GM10847 (cell line): Measurements from ENCODE around the gene TM4SF1.

Experiments
- POLR2A ChIP-seq: IDR thresholded peaks from 2 replicates; pipeline ENCODE4 v1.6.1; 2011; ENCODE audit not compliant: insufficient read length; ENCODE audit errors: extremely low read depth

Gene TM4SF1

DNA sequence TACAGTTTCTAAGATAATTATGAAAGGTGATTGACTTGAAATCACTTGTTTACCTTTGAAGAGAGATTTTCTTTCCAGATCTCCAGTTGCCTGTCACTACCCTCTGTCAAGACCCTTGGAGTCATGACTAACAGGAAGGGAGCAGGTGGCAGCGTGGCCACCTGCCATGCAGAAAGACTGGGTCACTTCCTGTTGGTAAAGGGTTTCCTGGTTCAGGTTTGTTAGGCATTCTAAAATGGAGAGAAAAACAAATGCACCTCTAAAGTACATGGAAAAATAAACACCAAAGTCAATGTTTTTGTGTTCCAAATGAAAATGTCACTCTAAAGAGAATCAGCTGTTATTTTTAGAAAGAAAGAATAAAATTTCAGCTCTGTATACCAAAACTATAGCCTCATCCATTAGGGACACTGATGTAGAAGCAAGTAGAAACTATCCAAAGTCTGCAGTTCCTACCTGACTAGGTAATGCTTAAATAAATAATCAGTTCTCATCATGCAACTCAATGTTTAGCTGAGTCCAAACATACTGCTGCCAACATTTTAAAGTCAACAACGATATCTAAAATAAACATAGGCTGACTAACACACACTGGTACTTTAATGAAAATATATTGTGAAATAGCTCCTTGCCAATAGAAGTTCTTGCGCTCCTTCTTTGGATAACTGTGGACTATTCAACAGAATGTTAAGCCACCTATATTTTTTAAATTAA is 23.9 kb upstream of the TM4SF1 start:
- no peak for TF ChIP-seq POLR2A

- TF ChIP-seq POLR2A, result no peak
Observed at GRCh38 chr3:149400645-149401044, 23.2 kb upstream of the TM4SF1 start.

GRCh38 chr3:149398296-149398695 is 20.8 kb upstream of the TM4SF1 start:
- TF ChIP-seq POLR2A, result no peak

GRCh38 chr3:149397528-149397927 is 20.1 kb upstream of the TM4SF1 start:
- TF ChIP-seq POLR2A, result no peak

DNA sequence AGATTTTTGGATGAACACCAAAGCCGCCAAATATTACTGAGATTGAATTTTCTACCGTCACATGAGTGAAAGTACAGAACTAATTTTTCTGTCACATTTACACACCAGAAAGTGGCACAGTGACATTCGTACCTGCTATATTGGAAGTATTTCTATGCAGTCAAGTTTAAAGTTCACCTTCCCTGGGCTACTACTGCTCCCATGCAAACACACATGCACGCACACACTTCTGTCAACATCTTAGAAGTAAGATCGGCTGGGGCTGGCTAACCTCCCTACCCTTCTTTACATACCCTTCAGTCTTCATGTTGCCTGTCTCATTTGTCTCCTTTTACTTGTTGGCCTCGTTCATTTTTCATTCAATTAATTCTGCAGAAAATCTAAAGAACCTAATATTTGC is 19.0 kb upstream of the TM4SF1 start:
- TF ChIP-seq POLR2A, result no peak

DNA sequence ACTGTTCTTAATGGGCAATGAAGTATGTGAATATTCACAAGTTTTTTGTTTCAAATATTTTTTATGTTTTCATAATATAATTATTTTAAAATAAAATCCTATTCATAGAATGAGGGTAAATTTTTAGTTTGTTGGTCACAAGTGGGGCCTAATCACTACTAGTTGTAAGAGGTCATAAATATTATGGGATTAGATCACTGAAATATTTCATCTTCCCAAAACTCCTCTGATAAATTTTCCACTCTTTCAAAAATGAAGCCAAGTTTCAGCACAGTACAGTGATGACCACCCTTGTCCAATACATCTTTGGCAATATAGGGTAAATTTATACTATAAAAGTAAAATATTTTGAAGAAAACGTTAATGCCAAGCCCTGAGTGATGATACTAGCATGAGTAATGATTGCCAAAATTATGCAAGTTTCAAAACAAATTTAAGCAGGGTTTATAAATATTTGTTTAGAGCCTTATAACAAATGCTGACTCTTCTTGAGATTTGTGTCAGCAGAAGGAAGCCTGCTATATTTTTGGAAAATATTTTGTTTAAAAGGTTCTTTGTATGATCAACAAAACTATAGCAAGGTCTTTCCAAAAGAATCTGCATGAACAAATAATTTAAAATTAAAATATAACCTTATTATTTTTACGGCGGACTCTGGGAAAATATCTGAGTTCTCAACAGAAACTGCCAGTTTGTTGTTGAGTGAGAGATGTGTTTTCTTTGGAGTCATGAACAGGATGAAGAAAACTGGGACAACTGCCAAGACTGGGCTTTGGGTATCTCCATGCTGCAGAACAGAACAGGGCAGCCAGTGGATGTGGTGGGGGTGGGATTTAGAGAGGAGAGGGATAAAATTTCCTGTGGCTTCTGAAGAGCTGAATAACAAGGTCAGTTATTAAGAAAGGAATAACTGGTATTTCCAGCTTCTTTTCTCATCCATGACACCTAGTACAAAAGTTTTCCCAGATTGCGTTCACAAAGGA is 17.9 kb upstream of the TM4SF1 start:
- no peak for TF ChIP-seq POLR2A

DNA sequence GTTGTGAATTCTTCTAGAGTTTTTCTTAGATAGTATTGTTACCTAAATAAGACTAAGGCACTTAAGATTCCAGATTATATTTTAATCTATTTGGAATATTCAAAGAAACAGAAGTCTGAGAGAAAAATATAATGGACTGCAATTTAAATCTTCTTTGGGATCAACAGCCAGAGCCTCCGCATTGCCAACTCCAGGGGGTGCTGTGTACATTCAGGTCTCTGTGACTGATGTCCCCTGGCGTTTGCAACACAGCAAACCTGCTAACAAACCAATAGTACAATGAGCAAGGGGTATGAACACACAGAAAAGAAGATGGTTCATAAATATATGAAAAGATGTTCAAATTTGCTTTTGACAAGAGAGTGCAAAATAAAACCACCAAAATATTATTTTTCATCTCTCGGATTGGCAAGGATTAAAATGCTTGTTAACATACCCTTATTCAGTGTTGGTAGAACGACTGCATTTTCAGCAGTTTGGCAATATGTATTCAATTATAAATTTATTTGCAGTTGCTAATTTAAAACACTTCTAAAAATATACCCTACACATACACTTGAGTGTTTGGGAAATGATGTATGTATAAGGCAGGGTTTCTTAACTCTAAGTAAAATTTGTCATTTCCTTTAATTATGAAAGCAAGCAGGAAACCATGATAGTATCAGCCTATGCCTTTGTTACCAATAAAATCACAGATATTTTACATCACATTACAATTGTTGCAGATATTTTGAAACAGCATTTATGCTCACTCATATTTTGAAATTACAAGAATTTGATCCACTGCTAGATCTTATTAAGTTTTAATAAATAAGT is 16.1 kb upstream of the TM4SF1 start:
- no peak for TF ChIP-seq POLR2A

DNA sequence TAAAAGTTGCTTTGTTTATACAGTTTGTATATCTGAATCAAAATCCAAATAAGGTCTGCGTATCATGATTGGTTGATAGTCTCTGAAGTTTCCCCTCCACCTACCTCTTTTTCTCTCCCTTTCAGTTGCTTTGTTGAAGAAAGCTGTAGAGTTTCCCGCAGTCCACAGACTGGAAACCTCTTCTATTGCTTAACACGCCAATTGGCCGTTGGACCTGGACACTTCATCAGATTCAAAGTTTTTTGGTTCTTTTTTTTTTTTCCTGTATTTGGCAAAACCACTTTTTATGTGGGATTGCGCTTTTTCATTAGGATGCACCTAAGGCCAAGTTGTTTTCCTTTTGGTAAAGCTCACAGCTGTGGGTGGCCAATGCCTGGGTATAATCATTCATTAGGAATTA is 14.5 kb upstream of the TM4SF1 start:
- no peak for TF ChIP-seq POLR2A

- TF ChIP-seq POLR2A, result no peak
Observed at GRCh38 chr3:149390772-149391212, 13.3 kb upstream of the TM4SF1 start.

DNA sequence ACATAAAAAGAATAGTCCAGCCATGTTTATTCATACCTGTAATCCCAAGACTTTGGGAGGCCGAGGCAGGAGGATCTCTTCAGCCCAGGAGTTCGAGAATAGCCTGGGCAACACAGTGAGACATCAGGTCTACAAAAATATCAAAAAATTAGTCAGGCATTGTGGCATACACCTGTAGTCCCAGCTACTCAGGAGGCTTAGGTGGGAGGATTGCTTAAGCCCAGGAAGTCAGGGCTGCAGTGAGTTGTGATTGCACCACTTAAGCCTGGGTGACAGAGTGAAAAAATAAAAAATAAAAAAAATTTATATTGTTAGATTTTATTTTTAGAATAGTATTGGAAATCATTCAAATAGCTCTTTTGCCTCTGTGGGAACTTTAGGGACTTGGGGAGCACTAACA is 12.8 kb upstream of the TM4SF1 start:
- TF ChIP-seq POLR2A, result no peak

- no peak for TF ChIP-seq POLR2A
Observed at GRCh38 chr3:149388531-149389417, 11.3 kb upstream of the TM4SF1 start.

- TF ChIP-seq POLR2A, result no peak
Observed at GRCh38 chr3:149388001-149388440, 10.6 kb upstream of the TM4SF1 start.

DNA sequence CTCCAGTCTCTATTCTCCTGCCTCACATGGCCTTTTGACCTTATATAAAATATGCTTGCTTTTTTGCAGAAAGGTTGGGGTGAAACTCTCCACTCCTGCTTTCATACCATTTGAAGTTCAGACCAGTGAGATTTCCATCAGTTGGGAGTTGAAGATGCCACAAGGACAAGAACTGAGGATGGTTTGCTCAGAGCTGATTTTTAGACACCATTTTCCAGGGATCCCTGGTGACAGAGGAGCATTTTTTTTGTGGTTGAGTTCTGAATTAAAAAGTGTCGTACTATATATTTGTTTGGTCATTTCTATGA is 8.8 kb upstream of the TM4SF1 start:
- no peak for TF ChIP-seq POLR2A

DNA sequence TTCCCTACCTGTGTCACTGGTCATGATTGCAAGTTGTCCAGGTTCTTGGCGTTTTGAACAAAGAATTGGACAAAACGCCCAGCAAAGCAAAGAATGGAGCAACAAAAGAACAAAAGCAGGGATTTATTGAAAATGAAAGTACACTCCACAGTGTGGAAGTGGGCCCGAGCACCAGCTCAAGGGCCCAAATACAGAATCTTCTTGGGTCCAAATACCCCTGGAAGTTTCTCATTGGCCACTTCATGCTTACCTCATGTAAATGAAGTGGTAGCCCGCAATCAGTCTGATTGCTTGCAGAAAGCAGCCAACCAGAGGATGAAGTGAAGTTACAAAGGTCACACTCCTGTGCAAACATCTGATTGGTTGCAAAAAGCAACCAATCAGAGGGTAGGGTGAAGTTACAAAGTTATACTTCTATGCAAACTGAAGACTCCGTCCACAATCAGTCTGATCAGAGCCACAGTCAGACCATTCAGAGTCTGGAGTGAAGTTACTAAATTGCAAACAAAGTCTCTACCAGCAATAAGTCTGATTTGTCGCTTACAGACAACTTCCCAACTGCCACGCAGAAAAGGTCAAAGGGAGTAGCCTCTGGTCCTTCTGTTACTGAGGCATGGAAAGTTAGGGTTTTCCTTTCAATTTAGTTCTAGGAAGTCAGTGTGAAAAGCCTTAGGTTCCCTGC is 8.3 kb upstream of the TM4SF1 start:
- TF ChIP-seq POLR2A, result no peak
